Activated CD4-positive, alpha-beta memory T cell treated with anti-CD3 and anti-CD28 coated beads for 36 hours (primary cell): Measurements from ENCODE around the gene SCGB3A1. TPM values are rescaled to one million over a fixed set of nuclear protein-coding genes. Genes with fewer than 3 reads are reported as not detected.

Source experiments
- CTCF ChIA-PET: fragments of 350-600 bp; sonication (Branson Sonifier 250); formaldehyde crosslinking; loops from one replicate; lab custom pipeline; 2021; ENCODE audit warnings: antibody characterized with exemption, inconsistent platforms; lab: Charles Lee
- POLR2A ChIA-PET: fragments of 350-600 bp; sonication (Branson Sonifier 250); formaldehyde crosslinking; loops from one replicate; lab custom pipeline; 2021; ENCODE audit warnings: antibody characterized with exemption; lab: Charles Lee
- DNase-seq: peaks from one replicate; pipeline ENCODE4 v3.0.0-alpha.2; 2020
- H3K27ac Mint-ChIP-seq: one replicate; pipeline ENCODE4 v1.8.0; 2021; ENCODE audit warnings: mixed read lengths
- H3K27me3 Mint-ChIP-seq: one replicate; pipeline ENCODE4 v1.8.0; 2021; ENCODE audit warnings: mixed read lengths
- H3K36me3 Mint-ChIP-seq: one replicate; pipeline ENCODE4 v1.8.0; 2021; ENCODE audit warnings: mixed read lengths
- H3K4me1 Mint-ChIP-seq: one replicate; pipeline ENCODE4 v1.8.0; 2021; ENCODE audit warnings: low read depth, mixed read lengths
- H3K4me3 Mint-ChIP-seq: one replicate; pipeline ENCODE4 v1.8.0; 2021; ENCODE audit warnings: mild to moderate bottlenecking, mixed read lengths
- H3K9me3 Mint-ChIP-seq: one replicate; pipeline ENCODE4 v1.8.0; 2021; ENCODE audit warnings: mixed read lengths
- intact Hi-C: fragments of 100-400 bp; cut with micrococcal nuclease; formaldehyde crosslinking; loops from one replicate; pipeline ENCODE4 v1.15.1; 2023
- total RNA-seq, 2 experiments: library from RNA; stranded (reverse); gene quantifications; one replicate each; pipeline ENCODE4 v1.2.3, GENCODE V29; 2021

The SCGB3A1 gene
- total RNA-seq, 2 experiments from 2014 or later = not detected

DNA sequence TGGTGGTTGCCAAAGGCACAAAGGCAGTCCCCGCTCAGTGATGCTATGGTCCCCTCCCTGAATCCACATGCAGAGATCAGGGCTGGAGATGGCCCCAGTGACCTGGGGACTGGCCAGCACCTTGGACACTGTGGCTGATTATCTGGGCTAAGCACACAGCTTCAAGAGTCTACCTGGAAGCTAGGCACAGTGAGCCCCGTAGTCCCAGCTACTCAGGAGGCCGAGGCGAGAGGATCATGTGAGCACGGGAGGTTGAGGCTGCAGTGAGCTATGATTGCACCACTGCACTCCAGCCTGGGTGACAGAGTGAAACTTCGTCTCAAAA, 8.3 kb upstream of the SCGB3A1 start:
- H3K4me3 Mint-ChIP-seq = no peak overlapping the region
- no peaks in the 10 kb centered on the region for H3K4me1 Mint-ChIP-seq
- intact Hi-C loops = no loop called here
- peaks cover 2% of the 10 kb centered on the region for H3K27me3 Mint-ChIP-seq
- no peak overlapping the region for H3K27ac Mint-ChIP-seq
- ChIA-PET CTCF (no interaction called here), POLR2A (no interaction called here)
- no peak for DNase-seq
- no peaks in the 10 kb centered on the region for H3K36me3 Mint-ChIP-seq
- H3K9me3 Mint-ChIP-seq = no peaks in the 10 kb centered on the region

DNA sequence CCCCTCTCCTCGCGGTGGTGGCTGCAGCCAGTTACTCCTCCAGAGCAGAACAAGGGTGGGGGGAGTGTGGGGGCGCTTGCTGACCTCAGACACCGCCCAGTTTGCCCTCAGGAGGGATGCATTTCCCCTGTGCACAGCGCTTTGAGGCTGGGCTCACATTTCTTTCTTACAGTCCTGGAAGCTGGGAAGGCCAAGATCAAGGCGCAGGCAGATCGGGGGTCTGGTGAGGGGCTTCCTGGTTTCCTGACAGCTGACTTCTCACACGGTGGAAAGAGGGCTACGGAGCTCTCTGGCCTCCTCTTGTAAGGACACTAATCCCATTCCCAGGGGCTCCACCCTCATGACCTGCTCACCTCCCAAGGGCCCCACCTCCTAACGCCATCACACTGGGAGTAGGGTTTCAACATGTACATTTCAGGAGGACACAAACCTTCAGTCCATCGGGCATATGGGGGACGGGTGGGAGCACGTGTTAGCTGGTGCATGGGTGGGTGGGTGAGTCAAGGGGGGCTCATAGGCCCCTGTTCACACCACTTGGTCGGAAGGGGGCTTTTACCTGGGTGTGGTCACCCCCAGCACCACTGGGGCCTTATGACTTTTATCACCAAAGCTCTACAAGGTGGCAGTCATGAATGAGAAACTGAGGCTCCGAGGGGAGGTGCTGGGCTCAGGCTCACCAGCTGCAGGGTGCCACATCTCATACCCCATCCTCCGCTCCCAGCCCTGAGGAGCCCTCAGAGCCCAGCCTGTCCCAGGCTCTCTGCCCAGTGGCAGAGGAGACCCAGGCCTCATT, 7.7 kb upstream of the SCGB3A1 start:
- H3K4me1 Mint-ChIP-seq = no peaks in the 10 kb centered on the region
- CTCF ChIA-PET = no interaction called here
- DNase-seq = no peak
- intact Hi-C loops = no loop called here
- H3K4me3 Mint-ChIP-seq = no peak overlapping the region
- no peaks in the 10 kb centered on the region for H3K9me3 Mint-ChIP-seq
- POLR2A ChIA-PET = no interaction called here
- H3K36me3 Mint-ChIP-seq = no peaks in the 10 kb centered on the region
- H3K27me3 Mint-ChIP-seq = peaks cover 2% of the 10 kb centered on the region
- no peak overlapping the region for H3K27ac Mint-ChIP-seq

DNA sequence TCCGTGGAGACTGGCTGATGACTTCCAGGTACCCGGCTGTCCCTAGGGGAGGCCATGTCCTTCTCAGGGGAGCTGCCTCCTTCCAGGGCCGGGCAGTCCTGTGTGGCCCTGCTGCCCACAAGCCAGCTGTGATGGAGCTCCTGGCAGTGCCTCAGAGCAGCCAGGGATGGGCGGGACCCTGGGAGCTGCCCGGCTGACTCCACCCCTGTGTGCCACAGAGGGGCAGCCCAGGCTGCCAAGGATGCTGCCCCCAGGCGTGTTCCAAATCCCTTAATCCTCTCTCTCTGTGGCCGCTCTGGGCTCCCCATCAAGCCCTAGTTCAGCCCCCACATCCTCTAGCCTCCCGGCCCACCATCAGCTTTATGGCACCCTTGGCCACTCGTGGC, 7.0 kb upstream of the SCGB3A1 start:
- ChIA-PET CTCF (no interaction called here), POLR2A (no interaction called here)
- peaks cover 4% of the 10 kb centered on the region for H3K27me3 Mint-ChIP-seq
- H3K27ac Mint-ChIP-seq = no peak overlapping the region
- no peak overlapping the region for H3K4me3 Mint-ChIP-seq
- no peaks in the 10 kb centered on the region for H3K36me3 Mint-ChIP-seq
- intact Hi-C loops = no loop called here
- no peaks in the 10 kb centered on the region for H3K4me1 Mint-ChIP-seq
- H3K9me3 Mint-ChIP-seq = no peaks in the 10 kb centered on the region
- no peak for DNase-seq

DNA sequence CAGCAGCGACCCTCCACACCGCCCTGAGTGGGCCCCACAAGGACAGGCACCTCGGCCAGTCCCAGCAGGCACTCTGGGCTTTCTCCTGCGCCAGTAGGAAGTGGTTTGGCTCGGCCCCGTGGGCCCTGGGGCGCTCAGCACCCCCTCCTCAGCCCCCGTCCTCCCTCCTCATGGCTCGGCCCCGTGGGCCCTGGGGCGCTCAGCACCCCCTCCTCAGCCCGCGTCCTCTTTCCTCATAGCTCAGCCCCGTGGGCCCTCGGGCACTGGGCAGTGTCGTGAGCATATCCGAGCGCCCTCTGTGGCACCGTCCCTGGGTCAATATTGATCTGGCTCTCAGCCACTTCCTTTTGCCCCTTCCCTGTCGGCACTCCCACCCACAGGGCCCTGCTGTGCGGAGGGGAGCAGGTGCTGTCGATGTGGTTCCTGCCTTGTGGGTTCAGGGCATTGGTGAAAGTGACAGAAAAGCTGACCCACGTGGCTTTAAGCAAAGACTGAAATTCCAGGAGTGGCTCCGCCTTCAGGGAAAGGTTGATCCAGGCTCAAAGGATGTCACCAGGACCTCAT, 5.5 kb upstream of the SCGB3A1 start:
- no peak for DNase-seq
- Mint-ChIP-seq H3K27ac (no peak overlapping the region), H3K9me3 (no peaks in the 10 kb centered on the region), H3K4me3 (no peak overlapping the region), H3K27me3 (peaks cover 15% of the 10 kb centered on the region), H3K4me1 (peaks cover 3% of the 10 kb centered on the region), H3K36me3 (no peaks in the 10 kb centered on the region)
- intact Hi-C loops = no loop called here
- ChIA-PET CTCF (interaction anchor here (1.2 kb wide), 1 partner anchor 10 kb away, joined by 3 read pairs; no protein-coding TSS in a partner anchor), POLR2A (no interaction called here)

DNA sequence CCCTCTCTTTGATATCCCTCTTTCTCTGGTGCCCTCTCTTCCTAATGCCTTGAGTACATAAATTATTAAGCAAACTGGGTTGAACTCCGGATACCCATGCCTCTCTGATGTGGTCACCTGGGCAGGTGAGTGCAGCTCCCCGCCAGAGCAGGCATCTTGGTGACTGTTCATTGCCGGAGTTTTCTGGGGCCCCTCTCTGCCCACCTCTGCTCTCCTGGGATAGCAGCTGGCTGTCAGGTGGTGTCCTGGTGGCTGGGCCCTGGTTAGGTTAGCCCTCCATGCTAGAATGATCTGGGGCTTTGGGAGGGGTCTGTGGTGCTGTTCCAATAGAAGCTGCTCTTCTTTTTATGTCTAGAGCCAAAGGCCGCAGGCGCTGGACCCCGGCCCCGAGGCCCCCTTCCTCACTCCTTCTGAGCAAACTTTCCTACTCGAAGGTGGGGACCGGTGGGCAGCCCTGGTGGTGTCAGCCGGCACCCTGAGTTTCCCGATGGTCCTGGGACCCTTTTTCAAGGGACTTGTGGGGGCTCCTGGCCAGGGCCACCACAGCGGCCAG, 4.9 kb upstream of the SCGB3A1 start:
- no peaks in the 10 kb centered on the region for H3K36me3 Mint-ChIP-seq
- DNase-seq = no peak
- ChIA-PET POLR2A (no interaction called here), CTCF (no interaction called here)
- H3K4me3 Mint-ChIP-seq = no peak overlapping the region
- H3K4me1 Mint-ChIP-seq = peaks cover 3% of the 10 kb centered on the region
- H3K27me3 Mint-ChIP-seq = peaks cover 15% of the 10 kb centered on the region
- intact Hi-C loops = no loop called here
- H3K9me3 Mint-ChIP-seq = no peaks in the 10 kb centered on the region
- H3K27ac Mint-ChIP-seq = no peak overlapping the region

DNA sequence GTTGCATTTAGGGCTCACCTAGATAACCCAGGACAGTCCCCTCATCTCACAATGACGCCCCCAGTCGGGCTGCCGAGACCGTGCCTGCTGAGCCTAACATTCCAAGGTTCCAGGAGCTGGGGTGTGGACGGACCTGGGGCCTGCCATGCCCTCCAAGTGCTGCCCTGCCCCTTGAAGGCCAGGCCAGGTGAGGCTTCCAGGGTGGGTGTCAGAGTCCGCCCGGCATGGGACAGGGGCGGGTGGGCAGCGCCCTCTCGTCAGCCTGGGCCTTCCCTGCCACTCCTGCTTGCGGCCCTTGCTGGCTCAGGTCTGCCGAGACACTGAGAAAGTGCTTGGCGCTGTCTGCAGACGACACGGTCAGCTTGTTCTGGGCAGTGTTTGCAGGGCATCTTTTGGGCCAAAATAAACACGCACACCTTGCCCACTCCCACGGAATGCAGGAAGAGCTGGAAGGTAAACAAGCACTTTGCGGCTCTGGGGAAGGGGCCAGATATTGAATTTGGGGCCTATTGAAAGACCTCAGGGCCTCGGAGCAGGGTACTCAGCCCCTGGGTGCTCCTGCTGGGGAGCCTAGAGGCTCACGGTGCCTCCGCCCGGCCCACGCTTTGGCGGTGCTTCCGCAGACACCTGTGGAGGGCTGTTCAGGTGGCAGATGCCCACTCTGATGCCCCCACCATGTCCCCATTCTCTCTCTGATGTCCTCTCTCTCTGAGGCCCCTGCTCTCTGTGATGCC, 4.2 kb upstream of the SCGB3A1 start:
- no peak overlapping the region for H3K27ac Mint-ChIP-seq
- no peak for DNase-seq
- no peaks in the 10 kb centered on the region for H3K9me3 Mint-ChIP-seq
- CTCF ChIA-PET = no interaction called here
- H3K36me3 Mint-ChIP-seq = no peaks in the 10 kb centered on the region
- POLR2A ChIA-PET = no interaction called here
- peaks cover 15% of the 10 kb centered on the region for H3K27me3 Mint-ChIP-seq
- intact Hi-C loops = no loop called here
- H3K4me3 Mint-ChIP-seq = no peak overlapping the region
- peaks cover 3% of the 10 kb centered on the region for H3K4me1 Mint-ChIP-seq

DNA sequence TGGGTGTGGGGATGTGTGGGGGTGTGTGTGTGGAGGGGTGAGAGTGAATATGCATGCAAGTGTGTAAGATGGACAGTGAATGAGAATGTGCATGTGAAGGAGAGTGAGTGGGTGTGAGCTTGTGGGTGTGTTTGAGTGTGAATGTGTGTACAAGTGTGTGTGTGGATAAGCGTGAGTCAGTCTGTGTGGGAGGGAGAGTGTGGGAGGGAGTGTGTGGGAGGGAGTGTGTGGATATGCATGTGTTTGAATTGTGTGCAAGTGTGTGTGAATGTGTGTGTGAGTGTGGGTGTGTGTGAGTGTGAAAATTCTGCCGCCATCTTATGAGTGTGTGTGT, 3.7 kb upstream of the SCGB3A1 start:
- no peaks in the 10 kb centered on the region for H3K36me3 Mint-ChIP-seq
- DNase-seq = no peak
- H3K27ac Mint-ChIP-seq = no peak overlapping the region
- peaks cover 3% of the 10 kb centered on the region for H3K4me1 Mint-ChIP-seq
- H3K4me3 Mint-ChIP-seq = no peak overlapping the region
- intact Hi-C loops = no loop called here
- H3K27me3 Mint-ChIP-seq = peaks cover 13% of the 10 kb centered on the region
- no peaks in the 10 kb centered on the region for H3K9me3 Mint-ChIP-seq
- CTCF ChIA-PET = no interaction called here
- POLR2A ChIA-PET = no interaction called here

DNA sequence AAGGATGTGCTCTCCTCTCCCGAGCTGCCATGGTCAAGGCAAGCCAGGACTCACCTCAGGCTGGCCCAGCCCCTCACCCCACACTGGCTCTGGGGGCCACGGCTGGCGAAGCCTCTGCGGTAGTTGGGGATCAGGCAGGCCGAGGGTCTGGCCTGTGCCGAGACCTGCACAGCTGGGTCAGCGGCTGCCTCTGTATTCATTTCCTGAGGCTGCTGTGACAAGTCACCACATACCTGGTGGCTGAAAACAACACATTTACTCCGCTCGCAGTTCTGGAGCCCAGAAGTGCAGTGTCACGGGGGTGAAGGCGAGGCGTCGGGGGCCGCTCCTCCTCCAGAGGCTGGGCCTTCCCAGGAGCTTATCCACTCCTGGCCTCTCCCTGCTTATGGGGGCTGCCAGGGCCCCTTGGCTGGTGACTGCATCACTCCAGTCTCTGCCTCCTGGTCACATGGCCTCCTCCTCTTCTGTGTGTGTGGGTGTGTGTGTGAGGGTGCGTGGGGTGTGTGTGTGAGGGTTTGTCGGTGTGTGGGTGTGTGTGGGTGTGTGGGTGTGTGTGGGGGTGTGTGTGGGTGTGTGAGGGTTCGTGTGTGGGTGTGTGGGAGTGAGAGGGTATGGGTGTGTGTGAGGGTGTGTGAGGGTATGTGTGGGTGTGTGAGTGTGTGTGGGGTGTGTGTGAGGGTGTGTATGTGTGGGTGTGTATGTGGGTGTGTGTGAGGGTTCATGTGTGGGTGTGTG, 3.2 kb upstream of the SCGB3A1 start:
- H3K9me3 Mint-ChIP-seq = no peaks in the 10 kb centered on the region
- H3K4me3 Mint-ChIP-seq = no peak overlapping the region
- no peaks in the 10 kb centered on the region for H3K36me3 Mint-ChIP-seq
- H3K27ac Mint-ChIP-seq = no peak overlapping the region
- intact Hi-C loops = no loop called here
- ChIA-PET POLR2A (no interaction called here), CTCF (no interaction called here)
- H3K4me1 Mint-ChIP-seq = peaks cover 5% of the 10 kb centered on the region
- H3K27me3 Mint-ChIP-seq = peaks cover 18% of the 10 kb centered on the region
- DNase-seq = no peak

DNA sequence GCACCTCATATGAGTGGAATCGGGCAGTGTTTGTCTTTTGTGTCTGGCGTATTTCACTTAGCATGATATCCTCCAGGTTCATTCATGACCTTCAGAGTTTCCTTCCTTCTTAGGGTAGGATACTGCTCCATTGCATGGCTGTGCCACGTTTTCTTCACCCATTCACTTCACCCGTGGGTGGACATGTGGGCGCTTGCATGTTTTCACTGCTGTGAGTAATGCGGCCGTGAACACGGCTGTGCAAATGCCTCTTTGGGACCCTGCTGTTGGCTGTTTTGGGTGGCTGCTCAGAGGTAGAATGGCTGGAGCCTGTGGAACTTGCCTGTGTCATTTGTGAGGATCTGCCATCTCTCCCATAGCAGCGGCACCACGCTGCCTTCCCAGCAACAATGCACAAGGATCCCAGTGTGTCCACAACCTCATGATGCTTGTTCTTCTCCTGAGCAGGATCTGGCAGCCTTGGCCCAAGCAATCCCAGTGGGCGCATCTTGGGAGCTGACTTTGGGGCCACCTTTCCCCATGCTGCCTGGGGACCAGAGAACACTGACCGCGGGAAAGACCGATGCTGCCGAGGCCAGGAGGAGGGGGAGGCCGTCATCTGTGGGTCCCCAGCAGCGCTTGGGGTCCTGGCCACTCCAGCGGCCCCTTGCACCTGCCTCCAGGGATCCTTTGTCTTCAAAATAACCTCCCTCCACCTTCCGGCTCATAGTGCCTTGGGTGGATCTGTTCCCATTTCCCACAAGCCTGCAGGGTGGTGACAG, 2.3 kb upstream of the SCGB3A1 start:
- Mint-ChIP-seq H3K9me3 (no peaks in the 10 kb centered on the region), H3K27me3 (peaks cover 25% of the 10 kb centered on the region), H3K36me3 (no peaks in the 10 kb centered on the region), H3K4me3 (no peak overlapping the region), H3K27ac (no peak overlapping the region), H3K4me1 (peaks cover 6% of the 10 kb centered on the region)
- CTCF ChIA-PET = no interaction called here
- POLR2A ChIA-PET = no interaction called here
- DNase-seq = no peak
- intact Hi-C loops = no loop called here

DNA sequence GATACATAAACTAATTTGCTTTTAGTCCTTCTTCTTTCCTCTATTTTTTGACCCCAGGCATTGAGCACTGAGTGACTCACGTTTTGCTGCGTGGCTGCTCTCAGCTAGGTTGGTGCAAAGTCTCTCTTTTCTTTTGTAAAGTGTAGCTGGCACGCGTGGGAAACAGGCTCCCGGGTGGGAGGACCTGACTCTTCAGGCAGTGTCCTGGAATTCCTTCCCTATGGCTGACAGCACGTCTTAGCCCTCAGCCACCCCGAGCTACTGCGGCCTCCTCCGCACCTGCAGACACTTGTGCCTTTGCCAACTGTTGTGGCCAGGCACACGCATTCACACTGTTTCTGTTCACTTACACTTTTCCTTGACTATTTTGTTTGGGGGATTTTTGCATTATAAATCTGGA, 877 bp upstream of the SCGB3A1 start:
- no peaks in the 10 kb centered on the region for H3K9me3 Mint-ChIP-seq
- H3K4me1 Mint-ChIP-seq = peaks cover 6% of the 10 kb centered on the region
- H3K36me3 Mint-ChIP-seq = no peaks in the 10 kb centered on the region
- CTCF ChIA-PET = interaction anchor here (0.7 kb wide), 1 partner anchor 14 kb away, joined by 3 read pairs; no protein-coding TSS in a partner anchor
- POLR2A ChIA-PET = no interaction called here
- intact Hi-C loops = no loop called here
- no peak overlapping the region for H3K27ac Mint-ChIP-seq
- H3K4me3 Mint-ChIP-seq = no peak overlapping the region
- DNase-seq = no peak
- H3K27me3 Mint-ChIP-seq = peaks cover 27% of the 10 kb centered on the region

DNA sequence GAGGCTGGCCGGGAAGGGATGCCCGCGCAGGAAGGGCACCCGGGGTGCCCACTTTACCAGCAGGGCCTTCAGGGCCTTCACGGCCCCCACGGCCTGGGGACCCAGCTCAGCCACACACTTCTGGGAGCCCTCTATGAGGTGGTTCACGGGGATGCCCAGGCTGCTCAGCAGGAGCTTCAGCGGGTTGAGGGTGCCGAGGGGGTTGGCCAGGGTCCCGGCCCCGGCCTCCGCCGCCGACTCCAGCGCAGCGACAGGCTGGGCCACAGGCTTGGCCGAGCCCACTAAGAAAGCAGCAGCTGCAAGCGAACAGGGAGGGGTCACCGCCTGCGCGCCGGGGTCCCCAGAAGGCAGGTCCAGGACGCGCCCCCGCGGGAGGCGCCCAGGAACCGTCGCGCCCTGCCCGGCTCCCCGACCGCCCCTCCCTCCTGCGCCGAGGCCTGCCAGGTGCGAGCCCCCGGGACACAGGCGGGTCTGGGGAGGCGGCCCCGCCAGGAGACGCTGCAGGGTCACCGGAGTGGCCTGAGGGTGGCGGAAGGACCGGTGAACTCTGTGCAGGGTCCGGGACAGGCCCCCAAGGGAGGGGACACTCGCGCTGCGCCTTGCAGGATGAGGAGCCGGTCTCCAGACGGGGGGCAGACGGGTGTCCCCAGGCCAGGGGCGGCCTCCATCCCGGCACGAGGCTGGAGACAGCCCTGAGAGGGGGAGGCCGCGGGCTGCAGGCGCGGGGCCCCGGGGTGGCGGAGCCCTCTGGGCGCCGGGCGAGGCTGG, 572 bp downstream of the SCGB3A1 start:
- CTCF ChIA-PET = interaction anchor here (1.5 kb wide), 1 partner anchor 9 kb away, joined by 3 read pairs; no protein-coding TSS in a partner anchor
- peaks cover 33% of the 10 kb centered on the region for H3K27me3 Mint-ChIP-seq
- no peak overlapping the region for H3K27ac Mint-ChIP-seq
- no peaks in the 10 kb centered on the region for H3K36me3 Mint-ChIP-seq
- no peak for DNase-seq
- POLR2A ChIA-PET = no interaction called here
- no peak overlapping the region for H3K4me3 Mint-ChIP-seq
- peaks cover 6% of the 10 kb centered on the region for H3K4me1 Mint-ChIP-seq
- no peaks in the 10 kb centered on the region for H3K9me3 Mint-ChIP-seq
- intact Hi-C loops = no loop called here
